ENCODE data around the gene SH3BP5L.

SH3BP5L gene

DNA sequence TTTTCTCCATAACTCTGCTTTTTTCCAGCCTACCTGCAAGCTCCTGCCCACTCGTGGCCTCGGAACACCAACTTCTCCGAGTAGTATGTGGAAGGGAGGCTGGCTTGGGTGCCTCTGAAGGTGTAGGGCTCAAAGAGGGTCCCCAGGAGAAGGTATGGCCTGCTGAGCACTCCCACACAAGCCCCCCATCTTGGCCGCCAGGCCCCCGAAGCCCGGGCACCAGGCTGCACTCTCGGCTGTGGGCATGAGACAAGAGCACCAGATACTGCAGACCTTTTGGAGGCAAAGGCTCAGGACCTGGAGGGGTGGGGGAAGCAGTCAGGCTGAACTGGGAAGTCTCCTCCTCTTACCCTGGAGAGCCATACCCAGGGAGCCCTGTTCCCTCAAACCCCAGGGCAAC is 31.5 kb upstream of the SH3BP5L start:
- no peak for DNase-seq (ENCODE audit: low read depth)
- TF ChIP-seq, protein P1, sequence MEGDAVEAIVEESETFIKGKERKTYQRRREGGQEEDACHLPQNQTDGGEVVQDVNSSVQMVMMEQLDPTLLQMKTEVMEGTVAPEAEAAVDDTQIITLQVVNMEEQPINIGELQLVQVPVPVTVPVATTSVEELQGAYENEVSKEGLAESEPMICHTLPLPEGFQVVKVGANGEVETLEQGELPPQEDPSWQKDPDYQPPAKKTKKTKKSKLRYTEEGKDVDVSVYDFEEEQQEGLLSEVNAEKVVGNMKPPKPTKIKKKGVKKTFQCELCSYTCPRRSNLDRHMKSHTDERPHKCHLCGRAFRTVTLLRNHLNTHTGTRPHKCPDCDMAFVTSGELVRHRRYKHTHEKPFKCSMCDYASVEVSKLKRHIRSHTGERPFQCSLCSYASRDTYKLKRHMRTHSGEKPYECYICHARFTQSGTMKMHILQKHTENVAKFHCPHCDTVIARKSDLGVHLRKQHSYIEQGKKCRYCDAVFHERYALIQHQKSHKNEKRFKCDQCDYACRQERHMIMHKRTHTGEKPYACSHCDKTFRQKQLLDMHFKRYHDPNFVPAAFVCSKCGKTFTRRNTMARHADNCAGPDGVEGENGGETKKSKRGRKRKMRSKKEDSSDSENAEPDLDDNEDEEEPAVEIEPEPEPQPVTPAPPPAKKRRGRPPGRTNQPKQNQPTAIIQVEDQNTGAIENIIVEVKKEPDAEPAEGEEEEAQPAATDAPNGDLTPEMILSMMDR (IDR thresholded peaks at IDR 0.05; ENCODE audit: control insufficient read depth, extremely low read depth, insufficient read depth): no peak
- H3K4me3 ChIP-seq (ENCODE audit: low read depth, low read length): peak overlapping the region; percentile 84

DNA sequence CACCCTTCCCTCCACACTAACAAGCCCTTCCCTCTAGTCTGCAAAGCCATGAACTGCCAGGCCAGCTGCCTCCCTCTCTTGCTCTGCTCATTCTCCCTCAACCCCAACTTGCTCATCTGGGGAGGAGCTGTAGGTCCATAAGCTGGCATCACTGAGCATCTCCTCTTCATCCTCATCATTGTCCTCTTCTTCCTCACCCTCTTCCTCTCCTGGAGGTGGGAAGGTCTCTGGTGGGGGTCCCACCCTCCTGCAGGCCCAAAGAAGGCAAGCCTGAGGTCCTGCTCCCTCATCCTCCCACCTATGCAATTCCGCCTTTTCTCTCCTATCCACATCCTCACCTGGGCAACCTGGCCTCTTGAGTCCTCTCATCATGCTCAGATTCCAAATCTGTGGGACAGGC is 30.5 kb upstream of the SH3BP5L start:
- TF ChIP-seq, protein P1 (IDR thresholded peaks at IDR 0.05; ENCODE audit: control insufficient read depth, extremely low read depth, insufficient read depth): no peak
- no peak overlapping the region for H3K4me3 ChIP-seq (ENCODE audit: low read depth, low read length)
- DNase-seq (ENCODE audit: low read depth): no peak

DNA sequence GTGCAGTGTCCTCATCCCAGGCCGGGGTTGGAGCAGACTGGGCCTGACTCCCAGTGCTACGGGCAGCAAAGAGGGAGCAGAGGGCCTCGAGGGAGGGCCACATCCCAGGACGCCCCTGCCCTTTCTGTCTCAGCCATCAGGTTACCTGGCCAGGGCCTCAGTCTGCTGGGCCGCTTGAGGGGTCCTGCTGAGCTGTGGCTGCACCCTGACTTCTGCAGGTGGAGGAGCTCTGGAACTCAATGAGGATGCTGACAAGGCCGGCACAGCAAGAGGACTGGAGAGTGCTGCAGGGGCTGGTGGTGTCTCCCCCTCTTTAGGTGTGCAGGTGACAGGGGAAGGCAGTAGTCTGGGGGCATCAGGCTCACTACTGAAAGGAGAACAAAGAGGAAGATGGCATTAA is 29.9 kb upstream of the SH3BP5L start:
- no peak overlapping the region for H3K4me3 ChIP-seq (ENCODE audit: low read depth, low read length)
- DNase-seq (ENCODE audit: low read depth): no peak
- TF ChIP-seq, protein P1 (IDR thresholded peaks at IDR 0.05; ENCODE audit: control insufficient read depth, extremely low read depth, insufficient read depth): no peak

DNA sequence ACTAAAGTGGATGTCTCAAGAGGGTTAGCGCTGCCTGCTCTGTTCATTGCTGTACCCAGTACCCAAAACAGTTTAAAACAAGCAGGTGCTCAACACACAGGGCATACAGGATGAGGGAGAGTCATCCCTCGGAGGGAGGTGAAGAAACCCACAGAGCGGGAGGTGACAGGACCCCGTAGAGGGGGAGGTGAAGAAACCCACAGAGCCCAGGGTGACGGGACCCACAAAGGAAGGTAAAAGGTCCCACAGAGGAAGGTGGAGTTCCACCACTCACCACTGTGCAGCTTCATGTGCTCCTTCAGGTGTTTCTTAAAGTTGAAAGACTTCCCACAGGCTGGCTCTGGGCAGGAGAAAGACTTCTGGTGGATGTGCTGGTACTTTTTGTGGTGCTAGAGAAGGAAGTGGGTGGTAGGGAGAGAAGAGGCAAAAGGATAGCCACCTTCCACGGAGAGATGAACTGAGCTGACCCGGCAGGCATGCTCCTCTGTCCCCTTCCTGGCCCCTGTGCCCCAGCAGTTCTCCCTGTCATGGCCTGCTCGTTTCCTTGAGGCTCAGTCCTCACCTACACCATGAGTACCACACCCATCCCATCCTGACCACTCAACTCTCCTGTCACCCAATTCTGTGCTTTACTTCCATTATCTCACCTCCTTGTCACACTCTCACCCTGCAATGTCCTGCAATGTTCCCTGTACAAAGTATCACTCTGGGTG is 28.1 kb upstream of the SH3BP5L start:
- TF ChIP-seq, protein P1 (IDR thresholded peaks at IDR 0.05; ENCODE audit: control insufficient read depth, extremely low read depth, insufficient read depth): no peak
- no peak for DNase-seq (ENCODE audit: low read depth)

DNA sequence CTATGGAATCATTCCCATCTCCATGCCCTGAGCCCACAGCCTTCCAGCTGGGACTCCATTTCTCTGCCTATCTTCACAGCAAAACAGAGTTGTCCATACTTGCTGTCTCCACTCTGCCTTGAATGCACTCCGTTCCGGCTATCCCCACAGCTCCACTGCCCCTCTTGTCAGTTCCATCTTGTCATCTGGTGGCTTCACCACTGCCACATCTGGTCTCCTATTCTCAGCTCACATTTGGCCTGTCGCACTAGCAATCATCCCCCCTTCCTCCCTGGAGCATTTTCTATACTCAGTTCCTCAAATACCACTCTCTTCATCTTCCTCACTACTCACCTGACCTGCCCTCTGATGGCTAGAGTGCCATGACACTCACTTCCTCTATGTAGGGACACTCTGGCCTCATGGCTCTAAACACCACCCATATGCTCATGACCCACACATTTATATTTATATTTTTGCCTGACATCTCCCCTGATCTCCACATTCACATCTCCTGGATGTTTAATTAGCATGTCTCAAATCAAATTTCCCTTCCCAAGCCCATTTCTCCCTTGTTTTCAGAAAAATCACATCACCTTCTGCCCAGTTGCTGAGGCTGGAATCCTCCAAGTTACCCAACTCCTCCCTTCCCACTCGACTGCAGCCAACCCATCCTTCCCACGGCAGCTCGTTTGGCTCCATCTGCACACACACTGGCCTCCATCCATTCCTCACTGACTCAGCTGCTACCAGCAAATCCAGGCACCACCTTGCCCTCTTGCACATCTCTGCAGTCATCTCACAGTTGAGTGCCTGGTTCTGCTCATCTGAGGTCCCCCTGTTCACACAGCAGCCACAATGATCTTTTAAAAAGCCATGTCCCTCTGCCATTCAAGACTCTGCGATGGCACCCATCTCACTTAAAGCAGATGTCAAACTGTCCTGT is 27.0 kb upstream of the SH3BP5L start:
- TF ChIP-seq, protein P1 (IDR thresholded peaks at IDR 0.05; ENCODE audit: control insufficient read depth, extremely low read depth, insufficient read depth): no peak
- no peak for DNase-seq (ENCODE audit: low read depth)

More for the DNA sequence above, 28.1 kb upstream of the SH3BP5L start:
- H3K4me3 ChIP-seq (ENCODE audit: low read depth, low read length): no peak overlapping the region

GRCh38 chr1:248851390-248851789 is 25.7 kb upstream of the SH3BP5L start:
- no peak for DNase-seq (ENCODE audit: low read depth)
- TF ChIP-seq, protein P1 (IDR thresholded peaks at IDR 0.05; ENCODE audit: control insufficient read depth, extremely low read depth, insufficient read depth): no peak
- no peak overlapping the region for H3K4me3 ChIP-seq (ENCODE audit: low read depth, low read length)

More for the DNA sequence above, 27.0 kb upstream of the SH3BP5L start:
- H3K4me3 ChIP-seq (ENCODE audit: low read depth, low read length): no peak overlapping the region

Data from LNCaP clone FGC (cell line).